Measurements from ENCODE around the gene ADAM10.

Gene ADAM10

DNA sequence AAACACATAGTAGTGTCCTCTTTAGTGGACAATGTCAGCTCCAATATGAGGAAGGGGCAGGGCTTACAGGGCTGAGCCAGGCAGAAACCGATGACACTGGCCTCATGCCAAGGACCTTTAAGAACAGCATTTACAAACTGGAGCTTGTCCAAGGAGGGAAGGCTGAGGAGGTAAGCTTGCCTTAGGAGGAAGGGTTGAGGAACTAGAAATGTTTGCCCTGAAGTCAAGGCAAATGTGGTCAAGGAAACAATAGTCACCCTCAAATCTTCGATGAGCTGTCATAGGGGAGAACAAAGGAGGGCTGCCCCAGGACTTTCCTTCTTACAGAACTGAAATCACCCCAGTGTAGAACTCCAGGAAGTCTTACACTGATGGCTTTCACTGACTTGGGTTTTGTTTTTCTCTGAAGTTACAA is 181.3 kb downstream of the ADAM10 start:
- DNase-seq: no peak

DNA sequence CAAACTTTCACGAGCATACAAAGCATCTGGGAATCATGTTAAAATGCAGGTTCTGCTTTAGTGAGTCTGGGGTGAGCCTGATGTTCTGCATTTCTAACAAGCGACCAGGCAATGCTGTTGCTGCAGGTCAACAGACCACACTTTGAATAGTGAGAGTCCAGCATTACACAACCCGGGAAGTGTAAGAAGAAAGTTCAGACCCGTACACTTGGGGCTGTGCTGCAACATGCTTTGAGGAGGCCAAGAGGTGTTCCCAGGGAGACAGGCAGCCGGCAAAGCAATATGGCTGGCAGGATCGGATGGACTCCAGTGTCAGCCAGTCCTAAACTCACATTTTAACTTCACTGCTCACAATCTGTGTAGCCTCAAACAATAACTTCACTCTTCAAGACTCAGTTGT is 183.5 kb downstream of the ADAM10 start:
- no peak for DNase-seq

DNA sequence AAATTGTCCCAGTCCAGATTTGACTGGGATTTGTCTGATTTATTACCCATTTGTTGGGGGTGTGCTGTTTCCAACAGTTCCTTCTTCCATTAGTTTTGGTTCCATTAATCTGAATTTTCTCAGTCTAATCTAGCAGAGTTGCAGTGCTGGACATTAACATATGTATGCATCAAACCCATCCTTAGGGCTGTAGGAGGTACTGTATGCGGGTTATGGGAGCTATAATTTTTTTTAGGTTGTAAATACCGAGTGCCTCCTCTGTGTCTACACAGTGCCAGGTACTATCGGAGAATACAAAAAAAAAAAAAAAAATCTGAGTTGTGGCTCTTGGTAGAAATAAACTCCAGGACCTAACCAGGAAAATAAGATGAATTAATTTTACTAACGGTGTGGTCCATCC is 183.9 kb downstream of the ADAM10 start:
- DNase-seq: no peak

DNA sequence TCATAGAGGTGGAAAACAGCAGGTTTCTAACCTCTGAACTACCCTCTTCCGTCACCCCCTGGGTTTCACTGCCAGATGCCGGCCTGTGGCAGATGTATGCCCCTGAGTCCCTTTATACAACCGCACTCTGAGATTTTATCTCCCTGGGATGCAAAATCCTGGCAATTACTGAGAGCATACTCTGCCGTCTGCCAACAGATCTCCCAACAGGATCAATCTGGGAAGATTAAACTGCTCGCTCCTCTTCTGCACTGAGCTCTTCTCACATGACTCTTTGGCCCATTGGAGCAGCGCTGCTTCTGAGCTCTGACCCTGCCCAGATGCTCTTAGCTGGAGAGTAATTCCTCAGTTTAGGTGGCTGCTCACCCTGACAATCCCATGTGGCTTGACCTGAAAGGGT is 184.5 kb downstream of the ADAM10 start:
- no peak for DNase-seq

DNA sequence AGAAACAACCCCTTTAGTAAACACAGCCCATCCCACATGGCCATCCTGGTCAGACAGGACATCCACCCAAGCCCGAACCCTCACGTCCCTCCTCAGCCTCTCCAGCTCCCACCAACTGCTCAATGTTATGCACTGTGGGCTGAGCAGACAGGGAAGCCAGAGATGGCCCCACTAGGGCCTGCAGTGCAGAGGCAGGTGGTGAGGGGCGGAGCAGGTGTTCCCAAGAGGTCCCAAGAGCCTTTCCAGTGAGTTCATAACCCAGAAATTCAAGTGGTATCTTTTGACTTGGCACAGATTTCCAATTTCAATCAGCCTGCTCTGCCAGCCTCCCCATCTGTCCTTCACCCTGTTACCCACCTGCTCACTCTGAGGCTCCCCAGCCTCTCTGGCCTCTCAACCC is 187.4 kb downstream of the ADAM10 start:
- no peak for DNase-seq

DNA sequence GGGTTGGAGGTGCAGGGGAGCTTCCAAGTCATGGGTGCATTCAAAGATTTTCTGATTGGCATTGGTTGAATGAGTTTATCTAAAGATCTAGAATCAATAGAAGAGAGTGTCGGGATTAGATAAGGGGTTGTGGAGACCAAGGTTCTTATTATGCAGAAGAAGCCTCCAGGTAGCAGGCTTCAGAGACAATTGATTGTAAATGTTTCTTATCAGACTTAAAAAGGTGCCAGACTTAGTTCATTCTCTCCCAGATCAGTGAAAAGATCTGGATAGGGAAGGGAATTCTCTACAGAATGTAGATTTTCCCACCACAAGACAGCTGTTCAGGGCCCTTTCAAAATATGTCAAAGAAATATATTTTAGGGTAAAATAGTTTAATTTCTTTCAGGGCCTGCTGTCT is 188.2 kb downstream of the ADAM10 start:
- DNase-seq: no peak

DNA sequence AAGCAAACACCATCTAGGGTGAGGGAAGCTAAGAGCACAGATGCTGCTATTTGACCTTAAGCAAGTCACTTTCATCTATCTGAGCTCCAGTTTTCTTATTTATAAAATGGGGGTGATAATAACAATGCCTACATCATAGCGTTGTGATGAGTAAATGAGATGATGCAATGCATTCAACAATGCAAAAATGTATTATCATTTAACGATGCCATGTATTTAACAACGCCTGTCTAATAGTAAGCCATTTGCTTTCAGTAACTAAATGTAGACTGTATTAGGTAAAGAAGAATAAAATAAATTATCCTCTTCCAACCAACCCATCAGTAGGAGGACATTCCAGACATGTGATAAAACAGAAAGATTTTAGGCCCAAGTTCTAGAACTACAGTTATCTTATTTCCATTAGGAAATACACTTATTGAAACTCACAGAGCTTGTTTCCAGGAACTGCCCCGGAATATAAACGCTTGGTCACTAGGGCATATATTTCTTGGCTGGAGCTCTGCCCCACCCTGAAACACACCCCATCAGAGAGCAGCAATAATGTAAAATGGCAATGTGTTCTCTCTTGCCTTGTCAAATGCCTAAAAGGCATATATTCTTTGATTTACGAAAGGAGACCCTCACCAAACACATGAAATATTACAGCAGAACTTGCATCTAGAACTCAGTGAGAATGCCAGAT is 189.5 kb downstream of the ADAM10 start:
- DNase-seq: no peak

DNA sequence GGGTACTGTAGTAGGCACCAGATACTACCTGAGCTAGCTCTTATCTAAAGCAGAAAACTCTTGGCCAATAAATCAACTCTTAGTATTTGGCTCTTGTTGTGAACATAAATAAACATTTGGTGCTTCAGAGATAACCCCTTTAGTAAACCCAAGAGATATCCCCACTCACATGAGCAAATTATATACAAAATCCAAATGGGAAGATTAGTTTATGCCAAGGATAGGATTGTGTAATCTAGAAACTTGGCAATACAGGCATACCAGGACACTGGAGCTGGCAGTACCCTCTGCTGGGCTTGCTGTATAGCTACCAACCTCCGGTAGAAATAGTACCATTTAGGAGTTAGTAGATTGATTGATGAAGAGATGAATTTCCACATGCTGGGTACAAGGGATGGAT is 190.7 kb downstream of the ADAM10 start:
- DNase-seq: no peak

DNA sequence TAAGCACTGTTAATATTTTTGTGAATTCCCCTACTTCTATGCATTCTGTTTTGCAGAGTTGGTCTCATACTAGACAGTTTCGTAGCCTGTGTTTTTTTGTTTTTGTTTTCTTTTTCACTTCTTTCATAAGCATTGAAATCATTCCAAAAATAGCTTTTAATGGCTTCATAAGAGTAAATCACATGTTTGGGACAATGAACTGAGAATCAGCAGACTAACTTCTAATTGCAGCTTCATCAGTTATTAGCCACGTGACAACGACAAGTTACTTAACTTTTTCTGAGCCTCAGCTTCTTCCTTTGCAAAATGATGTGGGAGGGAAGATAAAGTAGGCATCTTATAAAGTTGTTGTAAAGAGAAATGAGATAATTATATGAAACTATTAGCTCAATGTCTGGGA is 193.0 kb downstream of the ADAM10 start:
- no peak for DNase-seq

DNA sequence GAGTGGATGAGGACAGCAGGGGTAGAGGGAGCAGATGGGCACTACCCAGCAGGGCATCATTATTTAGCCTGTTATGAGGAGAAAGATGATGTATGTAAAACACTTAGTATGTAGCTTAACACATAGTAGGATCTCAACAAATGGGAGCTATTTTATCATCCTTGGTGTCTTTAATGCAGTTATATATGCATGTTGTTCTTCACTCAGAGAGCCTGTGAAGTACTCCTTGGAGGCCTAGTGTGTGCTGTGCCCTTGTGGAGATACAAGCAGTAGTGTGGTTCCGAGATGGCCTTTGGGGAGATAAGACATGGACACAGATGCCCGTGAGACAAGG is 193.5 kb downstream of the ADAM10 start:
- DNase-seq: no peak

DNA sequence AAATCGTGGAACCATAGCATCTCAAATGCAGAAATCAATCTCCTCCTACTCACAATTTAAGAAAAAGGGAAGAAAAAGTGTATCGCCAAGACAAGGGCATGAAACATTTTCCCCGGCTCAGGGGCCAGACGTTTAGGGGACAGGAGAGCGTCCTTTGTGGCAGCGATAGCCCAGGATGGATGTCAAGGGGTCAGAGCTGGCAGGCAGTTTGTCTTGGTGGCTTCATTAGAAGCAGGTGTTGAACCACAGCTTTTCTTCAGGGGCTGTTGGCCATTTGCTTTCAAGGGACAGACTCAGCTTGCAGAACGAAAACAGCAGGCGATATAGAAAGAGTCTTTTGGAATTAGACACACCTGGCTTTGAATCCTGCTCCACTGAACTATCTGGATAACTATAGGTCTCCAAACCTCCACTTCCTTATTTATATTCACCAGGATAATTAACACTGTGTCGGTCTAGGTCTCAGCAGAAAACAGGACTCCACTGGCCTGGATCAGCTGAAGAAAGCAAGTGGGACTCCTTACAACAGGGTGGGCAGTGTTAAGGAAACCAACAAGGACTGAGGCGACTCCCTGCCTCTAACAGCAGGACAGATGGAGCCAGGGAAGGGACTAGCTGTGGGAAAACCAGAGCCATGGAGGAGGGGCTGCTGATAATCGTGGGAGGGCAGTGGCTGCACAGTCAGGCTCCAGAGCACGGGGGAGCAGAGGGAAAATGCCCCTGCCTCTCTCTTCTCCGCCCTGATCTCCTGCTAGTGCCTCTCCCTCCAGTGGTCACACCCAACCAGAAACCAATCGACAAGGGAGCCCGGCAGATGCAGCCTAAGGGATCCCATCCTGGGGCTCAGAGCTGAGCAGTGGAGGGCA is 194.1 kb downstream of the ADAM10 start:
- DNase-seq: no peak

DNA sequence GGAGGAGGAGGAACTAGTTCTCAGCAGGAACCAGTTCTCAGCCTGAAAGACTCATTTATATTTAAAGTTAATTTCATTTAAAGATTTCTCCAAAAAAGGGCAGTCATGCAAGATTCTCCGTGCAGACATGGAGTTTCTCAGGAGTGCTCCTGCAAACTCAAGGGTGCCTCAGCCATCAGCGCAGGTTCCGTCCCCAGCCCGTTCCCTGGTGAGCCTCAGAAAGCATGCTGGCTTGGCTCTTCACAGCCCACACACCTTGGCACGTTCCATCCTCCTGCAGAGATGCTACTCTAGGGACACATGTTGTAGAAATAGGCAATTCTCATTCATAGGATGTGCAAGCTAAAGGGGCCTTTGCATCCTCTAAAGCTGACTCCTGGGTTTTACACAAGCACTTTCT is 194.7 kb downstream of the ADAM10 start:
- no peak for DNase-seq

DNA sequence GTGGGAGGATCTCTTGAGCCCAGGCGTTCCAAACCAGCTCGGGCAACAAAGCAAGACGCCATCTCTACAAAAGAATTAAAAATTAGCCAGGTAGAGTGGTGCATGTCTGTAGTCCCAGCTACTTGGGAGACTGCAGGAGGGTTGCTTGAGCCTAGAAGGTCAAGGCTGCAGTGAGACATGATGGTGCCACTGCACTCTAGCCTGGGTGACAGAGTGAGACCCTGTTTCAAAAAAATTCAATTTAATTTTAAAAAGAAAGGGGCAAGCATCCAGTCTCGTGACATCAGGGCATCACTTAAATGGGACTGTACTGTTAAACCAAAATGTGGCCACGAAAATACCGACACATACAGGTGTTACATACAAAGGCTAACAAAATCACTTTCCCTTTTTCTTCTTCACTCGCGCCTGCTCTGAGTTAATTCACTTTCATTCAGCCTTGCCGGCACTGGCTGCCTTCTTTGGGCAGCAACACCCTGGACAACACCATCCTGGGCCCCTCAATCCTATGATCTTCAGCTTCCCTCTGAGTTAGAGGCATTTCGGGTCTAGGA is 196.1 kb downstream of the ADAM10 start:
- no peak for DNase-seq

DNA sequence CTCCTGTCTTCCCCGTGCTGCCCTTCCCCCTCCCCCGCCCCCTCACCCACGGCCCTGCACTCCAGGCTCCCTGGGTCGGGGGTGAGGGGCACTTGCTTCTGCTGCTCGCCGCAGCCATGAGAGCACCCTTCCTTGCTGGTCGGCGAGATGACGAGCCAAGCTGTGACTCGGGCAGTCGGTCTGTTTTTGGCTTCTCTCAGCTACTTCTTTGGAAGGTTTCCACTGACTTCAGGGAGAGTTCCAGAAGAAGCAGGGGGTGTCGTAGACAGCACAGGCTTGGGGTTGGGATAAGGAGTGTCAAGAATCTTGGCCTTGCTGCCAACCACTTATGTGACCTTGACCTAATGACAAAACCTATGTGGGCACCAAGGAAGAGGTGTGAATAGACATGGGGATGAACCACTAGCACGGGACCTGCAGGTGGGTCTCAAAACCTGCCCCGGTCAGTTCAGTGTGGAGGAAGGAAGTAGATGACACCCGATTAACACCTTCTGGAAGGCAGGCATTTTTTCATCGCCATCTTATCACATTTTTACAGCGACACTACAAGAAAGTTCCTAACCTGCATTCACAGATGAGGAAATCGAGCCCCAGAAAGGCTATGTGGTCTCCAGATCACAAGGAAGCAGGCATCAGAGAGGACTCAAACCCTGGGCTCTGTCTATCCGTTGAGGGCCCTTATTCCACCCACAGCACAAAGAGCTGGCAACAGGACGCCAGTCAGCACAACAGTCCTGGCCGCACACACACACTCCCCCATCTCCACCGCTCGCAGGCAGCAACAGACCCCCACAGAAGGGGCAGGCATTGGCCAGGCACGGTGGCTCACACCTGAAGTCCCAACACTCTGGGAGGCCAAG is 196.8 kb downstream of the ADAM10 start:
- DNase-seq: no peak

DNA sequence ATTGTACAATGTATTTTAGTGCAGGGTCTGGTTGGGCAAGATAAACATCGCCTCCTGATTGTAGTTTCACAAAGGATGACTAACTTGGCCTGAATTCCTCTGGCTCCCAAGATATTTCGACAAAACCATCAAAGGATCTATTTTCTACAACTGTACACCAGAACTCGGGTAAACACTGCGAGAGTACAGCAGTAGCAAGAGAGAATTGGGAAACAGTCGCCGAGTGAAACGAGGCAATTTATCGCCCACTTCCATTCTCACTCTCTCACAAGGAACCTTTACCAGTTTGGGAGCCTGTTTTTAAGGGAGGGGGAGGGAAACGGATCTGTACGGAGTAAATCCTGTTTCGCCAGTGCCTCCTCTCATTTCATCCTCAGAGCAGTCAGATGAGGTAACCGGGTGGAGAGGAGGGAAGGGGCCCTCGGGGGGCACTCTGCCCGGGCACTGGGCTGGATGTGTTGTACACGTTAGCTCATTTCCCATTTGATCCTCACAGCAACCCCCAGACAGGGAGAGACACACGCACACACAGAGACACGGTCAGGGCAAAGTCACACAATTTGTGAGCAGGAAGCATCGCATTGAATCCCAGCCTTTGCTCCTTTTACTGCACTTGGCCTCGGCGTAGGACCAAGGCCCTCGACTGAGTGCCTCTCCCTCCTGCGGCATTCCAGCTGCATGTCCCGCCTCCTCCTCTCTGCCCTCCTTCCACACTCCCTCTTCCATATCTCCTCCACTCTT is 197.6 kb downstream of the ADAM10 start:
- DNase-seq: no peak

DNA sequence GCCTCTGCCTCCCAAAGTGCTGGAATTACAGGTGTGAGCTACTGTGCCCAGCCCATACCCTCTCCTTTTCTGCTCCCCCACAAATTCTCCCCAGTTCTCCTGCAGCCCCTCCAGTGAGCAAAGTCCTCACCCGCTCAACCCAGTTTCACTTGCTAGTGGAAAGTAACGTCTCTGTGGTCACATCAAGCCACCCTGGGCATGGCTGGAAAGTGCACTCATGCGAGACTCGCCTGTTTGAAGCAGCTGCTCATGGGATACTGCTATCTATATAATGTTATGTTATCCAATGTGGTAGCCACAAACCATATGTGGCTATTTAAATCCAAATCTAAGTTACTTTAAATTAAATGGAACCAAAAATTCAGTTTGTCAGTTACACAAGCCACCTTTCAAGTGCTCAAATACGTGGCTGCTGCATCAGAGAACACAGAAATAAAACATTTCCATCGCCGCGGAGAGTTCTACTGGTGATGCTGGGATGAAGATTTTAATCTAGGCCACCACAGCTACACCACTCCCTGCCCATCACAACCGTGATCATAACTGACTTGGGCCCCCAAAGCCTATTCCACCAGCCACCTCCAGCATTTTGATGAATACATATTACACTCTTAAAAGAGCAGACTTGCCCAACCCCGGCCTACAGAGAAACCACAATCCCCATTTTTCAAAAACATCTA is 198.3 kb downstream of the ADAM10 start:
- DNase-seq: no peak

DNA sequence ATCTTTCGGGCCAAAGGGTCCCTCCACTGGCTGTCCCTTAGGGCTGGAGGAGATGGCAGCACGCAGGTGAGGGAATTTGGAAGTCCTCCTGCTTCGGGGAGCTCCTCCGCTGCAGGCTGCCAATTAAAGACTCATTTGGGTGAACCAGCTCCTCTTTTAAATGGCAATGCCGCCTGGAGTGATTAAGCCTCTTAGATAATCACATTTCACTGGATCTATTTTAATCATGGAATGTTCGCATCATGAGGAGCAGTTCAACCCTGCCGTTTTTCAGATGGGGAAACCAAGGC is 199.8 kb downstream of the ADAM10 start:
- no peak for DNase-seq

DNA sequence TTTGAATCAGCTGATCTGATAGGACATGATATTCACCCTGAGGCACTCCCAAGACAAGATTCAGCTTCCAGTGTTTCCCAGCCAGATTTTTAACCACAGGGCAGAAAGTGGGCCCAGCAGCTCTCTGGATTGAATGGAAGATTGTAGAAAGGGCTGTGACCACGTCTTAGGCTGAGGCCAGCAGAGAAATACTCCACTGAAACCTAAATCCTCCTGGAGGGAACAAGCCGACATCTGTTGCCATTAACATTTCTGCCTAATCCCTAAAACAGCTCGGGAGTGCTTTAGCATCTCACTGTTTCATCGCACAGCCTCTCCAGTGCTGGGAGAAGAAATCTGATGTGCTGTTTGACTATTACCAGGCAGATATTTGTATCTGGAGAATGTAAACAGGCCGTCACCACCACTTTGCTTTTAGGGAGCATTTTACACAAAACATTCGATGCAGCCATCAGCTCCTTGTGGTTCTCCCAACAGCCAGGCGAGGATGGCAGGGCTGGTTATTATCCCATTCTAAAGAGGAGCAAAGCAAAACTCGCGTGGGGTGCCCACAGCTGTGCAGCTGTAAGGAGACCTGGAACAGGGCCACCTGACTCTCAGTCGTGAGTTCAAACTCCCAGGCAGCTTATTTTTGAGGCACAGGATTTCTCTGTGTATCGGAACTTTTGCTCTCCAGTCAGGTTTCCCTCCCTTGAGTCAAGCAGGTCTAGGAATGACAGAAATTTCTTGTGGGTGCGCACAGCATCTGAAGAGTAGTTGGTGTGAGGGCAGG is 200.3 kb downstream of the ADAM10 start:
- DNase-seq: no peak

DNA sequence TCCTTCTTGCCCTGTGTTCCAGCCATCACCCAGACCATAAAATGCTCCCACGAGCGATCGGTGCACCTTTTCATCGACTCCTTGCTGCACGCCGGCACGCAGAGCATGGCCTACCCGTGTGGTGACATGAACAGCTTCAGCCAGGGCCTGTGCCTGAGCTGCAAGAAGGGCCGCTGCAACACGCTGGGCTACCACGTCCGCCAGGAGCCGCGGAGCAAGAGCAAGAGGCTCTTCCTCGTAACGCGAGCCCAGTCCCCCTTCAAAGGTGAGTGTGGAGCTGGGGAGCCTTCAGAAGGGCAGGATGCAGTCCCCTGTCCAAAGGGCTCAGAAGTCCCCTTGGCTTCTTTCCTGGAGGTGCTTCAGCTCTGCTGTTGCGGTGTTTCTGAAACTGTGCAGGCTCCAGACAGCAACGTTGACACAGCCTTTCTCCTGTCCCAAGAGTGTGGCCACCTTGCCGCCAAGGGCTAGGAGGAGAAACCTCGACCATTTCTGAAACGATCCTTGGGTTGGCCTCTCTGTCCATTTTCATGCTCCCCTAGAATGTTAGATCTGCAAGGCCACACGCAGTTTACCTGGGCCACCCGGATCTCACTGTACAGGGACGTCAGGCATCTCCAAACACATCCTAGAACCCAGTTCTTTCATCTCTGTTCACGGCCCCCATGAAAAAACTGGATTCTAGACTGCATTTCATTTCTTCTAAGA is 201.0 kb downstream of the ADAM10 start:
- no peak for DNase-seq

DNA sequence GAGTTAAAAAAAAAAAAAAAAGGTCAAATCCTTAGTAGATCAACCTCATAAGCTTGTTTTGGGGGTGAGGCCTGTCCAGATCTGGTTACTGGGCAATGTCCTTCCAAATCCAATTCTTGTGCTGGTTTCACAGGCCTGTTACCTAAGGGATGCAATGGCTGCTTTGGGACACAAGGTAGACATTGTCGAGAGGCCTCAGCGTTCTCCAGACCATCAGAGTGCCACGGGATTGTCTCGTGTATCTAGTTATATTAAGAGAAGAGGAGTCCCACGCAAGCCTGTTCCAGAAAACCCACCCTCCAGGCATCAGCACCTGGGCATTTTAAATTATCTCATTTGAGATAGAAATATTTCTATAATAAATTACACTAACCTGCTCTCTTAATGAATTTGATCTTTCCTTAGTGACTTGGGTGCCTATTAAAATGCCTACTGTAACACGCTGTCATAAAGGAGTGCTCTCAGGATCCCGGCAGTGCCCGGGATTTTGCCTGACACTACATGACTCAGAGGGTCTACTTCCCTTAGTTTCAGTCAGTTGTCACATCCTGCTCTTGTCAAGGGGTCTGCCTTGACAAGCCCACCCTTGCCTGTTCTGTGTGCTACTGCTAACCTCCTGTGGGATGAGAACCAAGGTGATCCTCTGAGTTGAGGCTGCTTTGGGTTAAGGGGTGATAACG is 201.7 kb downstream of the ADAM10 start:
- DNase-seq: no peak

All from activated CD4-positive, alpha-beta T cell treated with anti-CD3 and anti-CD28 coated beads, Interleukin-2, amount 50 U/mL, for 4 hours (primary cell).